ENCODE results near the gene TMBIM6. TPM values are rescaled to one million over a fixed set of nuclear protein-coding genes. Genes with fewer than 3 reads are reported as not detected.

TMBIM6 gene
- polyA plus RNA-seq, 1 of the 3 experiments (the other 2 are of a cell fraction): 290 TPM

DNA sequence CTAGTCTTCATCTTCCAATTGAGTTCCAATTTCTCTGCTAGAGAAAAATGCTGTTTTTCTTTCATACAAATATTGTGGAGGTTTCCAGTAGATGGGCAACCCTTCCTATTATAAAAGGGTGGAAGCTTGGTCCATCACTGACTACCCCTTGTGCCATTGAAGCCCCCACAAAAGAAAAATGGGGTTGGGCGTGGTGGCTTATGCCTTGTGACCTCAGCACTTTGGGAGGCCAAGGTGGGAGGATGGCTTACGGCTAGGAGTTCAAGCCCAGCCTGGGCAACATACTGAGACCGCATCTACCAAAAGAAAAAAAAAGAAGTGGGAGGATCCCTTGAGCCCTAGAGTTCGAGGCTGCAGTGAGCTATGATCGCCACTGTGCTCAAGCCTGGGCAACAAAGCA, 64.1 kb downstream of the TMBIM6 start:
- Histone ChIP-seq H4K20me1 (ENCODE audit: insufficient read depth) (peaks cover 18% of the 10 kb centered on the region), H3K79me2 (ENCODE audit: insufficient read depth) (peaks cover 17% of the 10 kb centered on the region), H3F3A (replicated peaks; ENCODE audit: insufficient read depth) (no peaks in the 10 kb centered on the region), H3K4me3 (ENCODE audit: low read depth in 2 of 2, low read length in 1 of 2) (no peak overlapping the region), H3K4me2 (no peak overlapping the region), H3K9me3 (no peaks in the 10 kb centered on the region), H3K36me3 (replicated peaks in 1 of 2; ENCODE audit: control insufficient read depth in 1 of 2, insufficient read depth in 2 of 2, low read length in 1 of 2) (peaks cover 6 to 66% of the 10 kb centered on the region in 2 experiments), H3K4me1 (ENCODE audit: control insufficient read depth in 1 of 2, insufficient read depth in 2 of 2, low read depth in 1 of 2, low read length in 1 of 2) (no peaks in the 10 kb centered on the region), H2AFZ (ENCODE audit: low read depth) (no peak overlapping the region), H3K9ac (no peak overlapping the region), H3K9me2 (no peaks in the 10 kb centered on the region), H3K27me3 (ENCODE audit: insufficient read depth) (no peaks in the 10 kb centered on the region), H3K27ac (ENCODE audit: low read depth in 2 of 2, low read length in 1 of 2) (no peak overlapping the region)
- whole genome bisulfite sequencing (ENCODE audit: low lambda C conversion rate): 96% methylated on average over 5 of the region's 5 CpGs
- CTCF ChIA-PET: interaction anchor here (0.8 to 2.2 kb wide), 3 partner anchors 27 to 168 kb away, joined by 3 to 10 read pairs (median 4); partner anchors contain the start of gene TMBIM6
- TF ChIP-seq, protein P1, sequence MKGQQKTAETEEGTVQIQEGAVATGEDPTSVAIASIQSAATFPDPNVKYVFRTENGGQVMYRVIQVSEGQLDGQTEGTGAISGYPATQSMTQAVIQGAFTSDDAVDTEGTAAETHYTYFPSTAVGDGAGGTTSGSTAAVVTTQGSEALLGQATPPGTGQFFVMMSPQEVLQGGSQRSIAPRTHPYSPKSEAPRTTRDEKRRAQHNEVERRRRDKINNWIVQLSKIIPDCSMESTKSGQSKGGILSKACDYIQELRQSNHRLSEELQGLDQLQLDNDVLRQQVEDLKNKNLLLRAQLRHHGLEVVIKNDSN (IDR thresholded peaks at IDR 0.05; ENCODE audit: borderline replicate concordance, low read depth): no peak
- TF ChIP-seq EZH2phosphoT487 (IDR thresholded peaks at IDR 0.05; ENCODE audit: borderline replicate concordance, low read depth): no peak
- TF ChIP-seq, protein P2, sequence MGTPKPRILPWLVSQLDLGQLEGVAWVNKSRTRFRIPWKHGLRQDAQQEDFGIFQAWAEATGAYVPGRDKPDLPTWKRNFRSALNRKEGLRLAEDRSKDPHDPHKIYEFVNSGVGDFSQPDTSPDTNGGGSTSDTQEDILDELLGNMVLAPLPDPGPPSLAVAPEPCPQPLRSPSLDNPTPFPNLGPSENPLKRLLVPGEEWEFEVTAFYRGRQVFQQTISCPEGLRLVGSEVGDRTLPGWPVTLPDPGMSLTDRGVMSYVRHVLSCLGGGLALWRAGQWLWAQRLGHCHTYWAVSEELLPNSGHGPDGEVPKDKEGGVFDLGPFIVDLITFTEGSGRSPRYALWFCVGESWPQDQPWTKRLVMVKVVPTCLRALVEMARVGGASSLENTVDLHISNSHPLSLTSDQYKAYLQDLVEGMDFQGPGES (IDR thresholded peaks at IDR 0.05; ENCODE audit: low read depth, low read length): no peak
- TF ChIP-seq, protein P3, sequence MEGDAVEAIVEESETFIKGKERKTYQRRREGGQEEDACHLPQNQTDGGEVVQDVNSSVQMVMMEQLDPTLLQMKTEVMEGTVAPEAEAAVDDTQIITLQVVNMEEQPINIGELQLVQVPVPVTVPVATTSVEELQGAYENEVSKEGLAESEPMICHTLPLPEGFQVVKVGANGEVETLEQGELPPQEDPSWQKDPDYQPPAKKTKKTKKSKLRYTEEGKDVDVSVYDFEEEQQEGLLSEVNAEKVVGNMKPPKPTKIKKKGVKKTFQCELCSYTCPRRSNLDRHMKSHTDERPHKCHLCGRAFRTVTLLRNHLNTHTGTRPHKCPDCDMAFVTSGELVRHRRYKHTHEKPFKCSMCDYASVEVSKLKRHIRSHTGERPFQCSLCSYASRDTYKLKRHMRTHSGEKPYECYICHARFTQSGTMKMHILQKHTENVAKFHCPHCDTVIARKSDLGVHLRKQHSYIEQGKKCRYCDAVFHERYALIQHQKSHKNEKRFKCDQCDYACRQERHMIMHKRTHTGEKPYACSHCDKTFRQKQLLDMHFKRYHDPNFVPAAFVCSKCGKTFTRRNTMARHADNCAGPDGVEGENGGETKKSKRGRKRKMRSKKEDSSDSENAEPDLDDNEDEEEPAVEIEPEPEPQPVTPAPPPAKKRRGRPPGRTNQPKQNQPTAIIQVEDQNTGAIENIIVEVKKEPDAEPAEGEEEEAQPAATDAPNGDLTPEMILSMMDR (IDR thresholded peaks at IDR 0.05): no peak
- TF ChIP-seq, protein P4, sequence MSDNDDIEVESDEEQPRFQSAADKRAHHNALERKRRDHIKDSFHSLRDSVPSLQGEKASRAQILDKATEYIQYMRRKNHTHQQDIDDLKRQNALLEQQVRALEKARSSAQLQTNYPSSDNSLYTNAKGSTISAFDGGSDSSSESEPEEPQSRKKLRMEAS (IDR thresholded peaks at IDR 0.05; ENCODE audit: low read depth): no peak
- no peak for DNase-seq
- POLR2A ChIA-PET: no interaction called here

DNA sequence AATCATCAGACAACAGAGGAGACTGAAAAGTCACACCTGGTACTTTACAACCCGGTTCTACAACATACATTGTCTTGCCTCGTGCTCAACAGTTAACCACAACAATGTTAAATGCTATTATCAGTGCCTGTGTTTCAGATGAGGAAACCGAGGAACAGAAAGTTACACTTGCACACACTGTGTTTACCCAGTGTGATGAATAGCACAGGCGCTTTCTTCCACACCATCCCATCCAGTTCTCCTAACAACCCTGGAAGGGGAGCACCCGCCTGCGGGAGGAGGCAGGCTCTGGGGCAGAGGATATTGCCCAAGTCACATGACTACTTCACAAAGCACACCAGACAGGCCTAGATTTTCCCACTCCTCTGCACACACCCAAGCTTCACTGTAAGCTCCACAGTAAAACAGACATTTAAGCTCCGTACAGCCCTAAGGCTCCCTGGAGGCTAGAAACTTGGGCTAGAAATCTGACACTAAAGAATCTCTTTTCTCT, 65.0 kb downstream of the TMBIM6 start:
- peaks cover 22% of the 10 kb centered on the region for H4K20me1 ChIP-seq (ENCODE audit: insufficient read depth)
- H3K9me2 ChIP-seq: no peaks in the 10 kb centered on the region
- CTCF ChIA-PET: no interaction called here
- H3K27ac ChIP-seq (ENCODE audit: low read depth in 2 of 2, low read length in 1 of 2): no peak overlapping the region
- no peak overlapping the region for H3K9ac ChIP-seq
- 87% methylated on average over 7 of the region's 7 CpGs for WGBS (ENCODE audit: low lambda C conversion rate)
- DNase-seq: no peak
- no peaks in the 10 kb centered on the region for H3K9me3 ChIP-seq
- H3K27me3 ChIP-seq (ENCODE audit: insufficient read depth): no peaks in the 10 kb centered on the region
- H3K4me3 ChIP-seq (ENCODE audit: low read depth in 2 of 2, low read length in 1 of 2): no peak overlapping the region
- POLR2A ChIA-PET: no interaction called here
- H2AFZ ChIP-seq (ENCODE audit: low read depth): no peak overlapping the region
- H3F3A ChIP-seq (replicated peaks; ENCODE audit: insufficient read depth): no peaks in the 10 kb centered on the region
- no peaks in the 10 kb centered on the region for H3K4me1 ChIP-seq (ENCODE audit: control insufficient read depth in 1 of 2, insufficient read depth in 2 of 2, low read depth in 1 of 2, low read length in 1 of 2)
- H3K36me3 ChIP-seq (replicated peaks in 1 of 2; ENCODE audit: control insufficient read depth in 1 of 2, insufficient read depth in 2 of 2, low read length in 1 of 2): peaks cover 6 to 56% of the 10 kb centered on the region in 2 experiments
- no peak overlapping the region for H3K4me2 ChIP-seq
- H3K79me2 ChIP-seq (ENCODE audit: insufficient read depth): peaks cover 19% of the 10 kb centered on the region
- TF ChIP-seq EZH2phosphoT487 (IDR thresholded peaks at IDR 0.05; ENCODE audit: borderline replicate concordance, low read depth) (no peak), MXI1 (IDR thresholded peaks at IDR 0.05; ENCODE audit: low read depth, low read length) (no peak), NRF1 (IDR thresholded peaks at IDR 0.05; ENCODE audit: low read depth, low read length) (no peak), RCOR1 (IDR thresholded peaks at IDR 0.05; ENCODE audit: low read length) (no peak), ELF1 (IDR thresholded peaks at IDR 0.05) (no peak), FOXM1 (IDR thresholded peaks at IDR 0.05; ENCODE audit: low read depth) (no peak), RXRA (IDR thresholded peaks at IDR 0.05; ENCODE audit: borderline replicate concordance, low read depth) (no peak), GATA2 (CRISPR knock-in tag; IDR thresholded peaks at IDR 0.05) (no peak), FOSL2 (IDR thresholded peaks at IDR 0.05; ENCODE audit: borderline replicate concordance, low read depth) (no peak), EP300 (IDR thresholded peaks at IDR 0.05; ENCODE audit: borderline replicate concordance in 1 of 2, low read depth in 1 of 2, low read length in 1 of 2) (no peak), TCF12 (IDR thresholded peaks at IDR 0.05) (no peak), CHD2 (IDR thresholded peaks at IDR 0.05; ENCODE audit: low read length, partially characterized antibody) (no peak)
- TF ChIP-seq, protein P2 (IDR thresholded peaks at IDR 0.05; ENCODE audit: low read depth, low read length): no peak
- TF ChIP-seq, protein P1 (IDR thresholded peaks at IDR 0.05; ENCODE audit: borderline replicate concordance, low read depth): no peak
- TF ChIP-seq, protein P5, sequence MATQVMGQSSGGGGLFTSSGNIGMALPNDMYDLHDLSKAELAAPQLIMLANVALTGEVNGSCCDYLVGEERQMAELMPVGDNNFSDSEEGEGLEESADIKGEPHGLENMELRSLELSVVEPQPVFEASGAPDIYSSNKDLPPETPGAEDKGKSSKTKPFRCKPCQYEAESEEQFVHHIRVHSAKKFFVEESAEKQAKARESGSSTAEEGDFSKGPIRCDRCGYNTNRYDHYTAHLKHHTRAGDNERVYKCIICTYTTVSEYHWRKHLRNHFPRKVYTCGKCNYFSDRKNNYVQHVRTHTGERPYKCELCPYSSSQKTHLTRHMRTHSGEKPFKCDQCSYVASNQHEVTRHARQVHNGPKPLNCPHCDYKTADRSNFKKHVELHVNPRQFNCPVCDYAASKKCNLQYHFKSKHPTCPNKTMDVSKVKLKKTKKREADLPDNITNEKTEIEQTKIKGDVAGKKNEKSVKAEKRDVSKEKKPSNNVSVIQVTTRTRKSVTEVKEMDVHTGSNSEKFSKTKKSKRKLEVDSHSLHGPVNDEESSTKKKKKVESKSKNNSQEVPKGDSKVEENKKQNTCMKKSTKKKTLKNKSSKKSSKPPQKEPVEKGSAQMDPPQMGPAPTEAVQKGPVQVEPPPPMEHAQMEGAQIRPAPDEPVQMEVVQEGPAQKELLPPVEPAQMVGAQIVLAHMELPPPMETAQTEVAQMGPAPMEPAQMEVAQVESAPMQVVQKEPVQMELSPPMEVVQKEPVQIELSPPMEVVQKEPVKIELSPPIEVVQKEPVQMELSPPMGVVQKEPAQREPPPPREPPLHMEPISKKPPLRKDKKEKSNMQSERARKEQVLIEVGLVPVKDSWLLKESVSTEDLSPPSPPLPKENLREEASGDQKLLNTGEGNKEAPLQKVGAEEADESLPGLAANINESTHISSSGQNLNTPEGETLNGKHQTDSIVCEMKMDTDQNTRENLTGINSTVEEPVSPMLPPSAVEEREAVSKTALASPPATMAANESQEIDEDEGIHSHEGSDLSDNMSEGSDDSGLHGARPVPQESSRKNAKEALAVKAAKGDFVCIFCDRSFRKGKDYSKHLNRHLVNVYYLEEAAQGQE (IDR thresholded peaks at IDR 0.05; ENCODE audit: low read depth, low read length): no peak

All from SK-N-SH (cell line).